ENCODE data around the gene SLC37A2.
"Not testable (repeated sequence)": the region's sequence is repeated elsewhere in the genome, so short reads cannot be mapped to it uniquely, and the experiment has no call there.

SLC37A2 gene

DNA sequence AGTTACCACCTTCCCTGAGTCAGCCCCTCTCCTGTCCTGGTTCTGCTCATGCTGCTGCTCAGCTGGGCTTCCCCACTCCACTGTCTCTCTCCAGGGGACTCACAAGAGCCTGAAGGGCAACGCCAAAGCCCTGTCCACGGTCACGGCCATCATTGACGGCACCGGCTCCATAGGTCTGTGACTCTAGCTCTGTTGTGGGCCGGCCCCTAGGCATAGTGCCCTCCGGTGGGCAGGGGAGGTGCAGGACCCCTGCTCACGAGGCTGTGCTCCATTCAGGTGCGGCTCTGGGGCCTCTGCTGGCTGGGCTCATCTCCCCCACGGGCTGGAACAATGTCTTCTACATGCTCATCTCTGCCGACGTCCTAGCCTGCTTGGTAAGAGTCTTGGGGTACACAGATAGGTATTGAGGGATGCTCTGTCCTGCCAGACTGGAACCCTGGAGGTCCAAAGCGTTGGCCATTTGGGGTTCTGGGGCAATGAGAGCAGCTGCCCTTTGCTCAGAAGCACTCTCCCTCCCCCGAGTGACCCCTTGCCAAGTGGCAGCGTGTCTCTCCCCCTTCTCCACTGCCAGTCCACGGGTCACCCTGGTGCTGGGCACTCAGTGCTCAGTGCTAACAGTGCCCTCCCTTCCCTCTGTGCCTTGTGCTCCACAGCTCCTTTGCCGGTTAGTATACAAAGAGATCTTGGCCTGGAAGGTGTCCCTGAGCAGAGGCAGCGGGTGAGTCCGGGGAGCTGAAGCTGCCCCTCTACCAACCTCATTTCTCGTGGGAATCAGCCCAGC is 22.4 kb downstream of the SLC37A2 start:
- DNase-seq: no peak

DNA sequence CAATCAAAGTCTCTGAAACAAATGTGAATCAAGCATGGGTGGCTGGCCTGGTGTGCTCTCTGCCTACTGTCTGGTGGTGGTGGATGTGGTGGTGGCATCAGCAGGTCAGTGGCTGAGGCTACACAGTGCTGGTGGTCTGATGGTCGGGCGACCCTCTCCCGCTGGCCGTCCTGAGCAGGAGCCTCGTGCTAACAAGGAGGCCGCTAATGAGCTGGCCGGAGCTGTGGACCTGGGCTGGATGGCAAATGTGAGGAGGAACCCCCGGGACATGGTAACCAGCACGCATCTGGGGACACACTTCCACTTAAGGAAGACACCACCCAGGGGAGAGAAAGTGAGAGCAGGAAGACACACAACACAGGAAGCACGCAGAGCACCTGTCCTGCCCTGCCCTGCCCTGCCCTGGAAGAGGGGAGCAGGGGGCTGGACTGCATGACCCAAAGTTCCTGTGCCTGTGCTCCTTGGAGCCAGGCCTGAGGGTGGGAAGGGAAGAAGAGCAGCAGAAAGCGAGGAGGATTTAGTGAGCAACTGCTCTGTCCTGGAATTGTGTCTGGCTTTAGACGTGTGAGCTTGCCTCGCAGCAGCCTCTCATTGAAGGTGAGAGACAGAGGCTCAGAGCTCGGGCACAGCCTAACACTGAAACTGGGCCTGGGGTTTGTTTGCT is 23.7 kb downstream of the SLC37A2 start:
- no peak for DNase-seq

DNA sequence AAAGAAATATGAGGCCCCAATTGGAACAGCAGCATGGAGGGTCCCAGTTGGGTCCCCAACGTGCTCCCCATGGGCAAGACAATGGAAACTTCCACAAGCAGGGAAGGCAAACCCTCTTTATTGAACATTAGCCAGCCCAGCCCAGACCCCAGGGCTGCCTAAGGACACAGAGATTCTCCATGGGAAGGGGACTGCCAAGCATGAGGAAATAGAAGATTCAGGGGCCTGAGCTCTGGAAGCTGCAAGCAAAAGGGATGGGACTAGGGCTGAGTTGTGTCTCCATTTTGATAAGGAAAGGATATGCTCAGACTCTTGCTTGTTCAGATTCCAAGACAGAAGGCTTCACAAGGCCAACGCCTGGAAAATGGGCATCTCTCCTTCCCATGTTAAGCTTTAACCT is 25.0 kb downstream of the SLC37A2 start:
- DNase-seq: no peak

DNA sequence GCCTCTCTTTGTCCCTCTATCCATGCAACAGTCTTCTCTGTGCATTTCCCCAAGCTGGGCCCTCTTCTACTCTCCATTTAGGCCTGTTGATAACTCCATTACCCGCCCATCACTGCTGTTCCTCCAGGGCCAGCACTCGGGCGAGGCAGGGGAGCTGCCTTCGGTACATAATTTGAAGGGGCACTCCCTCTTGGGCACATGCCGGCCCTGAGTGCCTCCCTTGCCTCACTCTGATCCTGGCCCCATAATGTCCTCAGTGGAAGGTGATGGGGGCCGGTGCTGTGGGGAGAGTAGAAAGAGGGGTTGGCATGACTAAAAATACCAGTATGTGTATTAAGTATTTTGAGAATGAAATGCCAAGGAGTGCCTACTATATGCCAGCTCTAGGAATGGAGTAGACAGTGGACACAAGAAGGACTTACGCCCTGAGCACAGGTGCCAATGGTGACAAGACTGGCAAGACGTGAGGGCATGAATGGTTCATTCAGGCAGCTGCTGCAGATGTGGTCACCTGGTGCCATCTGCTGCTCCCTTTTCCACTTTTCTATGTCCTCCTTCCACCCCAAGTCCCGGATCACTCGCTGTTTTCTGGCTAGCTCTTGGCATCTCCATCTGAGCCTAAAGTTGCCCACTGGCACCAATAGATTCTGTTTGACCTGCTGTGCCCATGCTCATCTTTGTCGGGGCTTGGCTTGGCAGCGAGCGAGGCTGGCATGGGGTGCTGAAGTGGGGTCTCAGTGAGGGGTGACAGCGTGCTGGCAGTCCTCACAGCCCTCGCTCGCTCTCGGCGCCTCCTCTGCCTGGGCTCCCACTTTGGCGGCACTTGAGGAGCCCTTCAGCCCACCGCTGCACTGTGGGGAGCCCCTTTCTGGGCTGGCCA is 25.7 kb downstream of the SLC37A2 start:
- DNase-seq: no peak

DNA sequence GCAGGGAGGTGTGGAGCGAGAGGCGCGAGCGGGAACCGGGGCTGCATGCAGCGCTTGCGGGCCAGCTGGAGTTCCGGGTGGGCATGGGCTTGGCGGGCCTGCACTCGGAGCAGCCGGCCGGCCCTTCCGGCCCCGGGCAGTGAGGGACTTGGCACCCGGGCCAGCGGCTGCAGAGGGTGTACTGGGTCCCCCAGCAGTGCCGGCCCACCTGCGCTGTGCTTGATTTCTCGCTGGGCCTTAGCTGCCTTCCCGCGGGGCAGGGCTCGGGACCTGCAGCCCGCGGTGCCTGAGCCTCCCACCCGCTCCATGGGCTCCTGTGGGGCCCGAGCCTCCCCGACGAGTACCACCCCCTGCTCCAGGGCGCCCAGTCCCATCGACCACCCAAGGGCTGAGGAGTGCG is 26.4 kb downstream of the SLC37A2 start:
- not testable (repeated sequence) for DNase-seq

DNA sequence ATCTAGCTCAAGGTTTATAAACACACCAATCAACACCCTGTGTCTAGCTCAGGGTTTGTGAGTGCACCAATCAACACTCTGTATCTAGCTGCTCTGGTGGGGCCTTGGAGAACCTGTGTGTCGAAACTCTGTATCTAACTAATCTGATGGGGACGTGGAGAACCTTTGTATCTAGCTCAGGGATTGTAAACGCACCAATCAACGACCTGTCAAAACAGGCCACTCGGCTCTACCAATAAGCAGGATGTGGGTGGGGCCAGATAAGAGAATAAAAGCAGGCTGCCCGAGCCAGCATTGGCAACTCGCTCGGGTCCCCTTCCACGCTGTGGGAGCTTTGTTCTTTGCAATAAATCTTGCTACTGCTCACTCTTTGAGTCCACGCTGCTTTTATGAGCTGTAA is 27.0 kb downstream of the SLC37A2 start:
- not testable (repeated sequence) for DNase-seq

DNA sequence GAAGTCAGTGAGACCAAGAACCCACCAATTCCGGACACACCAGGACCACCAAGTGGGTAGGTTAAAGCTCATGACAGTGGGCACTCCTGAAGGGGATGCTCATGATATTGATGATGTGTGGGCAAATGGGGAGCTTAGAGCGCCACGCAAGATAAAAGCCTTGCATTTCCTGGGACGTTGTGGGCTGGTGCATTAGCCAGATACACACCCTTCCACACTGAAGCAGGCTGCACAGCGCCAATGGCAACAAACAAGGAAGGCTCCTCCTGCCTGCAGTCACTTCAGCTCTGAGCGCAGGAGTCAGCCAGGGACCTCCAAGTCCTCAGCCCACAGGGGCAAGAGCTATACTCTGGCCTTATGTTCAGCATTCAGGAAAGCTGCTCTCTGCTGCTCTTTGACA is 27.7 kb downstream of the SLC37A2 start:
- DNase-seq: no peak

DNA sequence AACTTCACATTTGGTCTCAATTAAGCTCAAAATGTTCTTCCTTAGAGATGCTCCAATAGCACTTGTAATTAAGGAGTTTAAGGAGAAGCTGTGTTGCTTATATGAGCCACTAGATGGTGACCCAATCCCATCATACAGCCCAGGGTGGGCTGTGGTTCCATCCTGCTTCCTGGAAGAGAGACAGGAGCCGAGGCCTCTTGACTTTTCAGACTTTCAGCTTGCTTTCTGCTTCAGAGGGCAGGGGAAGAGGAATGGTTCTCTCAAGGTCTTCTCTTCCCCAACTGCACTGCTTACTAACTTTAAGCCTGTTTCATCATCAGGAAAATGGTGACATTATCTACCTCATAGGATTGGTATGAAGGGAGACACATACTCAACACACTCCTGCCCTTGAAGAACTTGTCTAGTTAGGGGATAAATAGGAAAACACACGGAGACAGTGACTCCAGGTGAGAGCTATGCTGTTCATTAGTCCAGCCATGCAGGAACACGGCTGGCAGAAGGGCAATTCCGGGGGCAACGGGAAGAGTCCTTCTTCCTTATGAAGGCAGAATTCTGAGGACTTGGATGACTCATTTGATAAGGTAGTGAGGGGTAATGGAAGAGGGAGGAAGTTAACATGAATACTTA is 28.3 kb downstream of the SLC37A2 start:
- peak; percentile 67 for DNase-seq

DNA sequence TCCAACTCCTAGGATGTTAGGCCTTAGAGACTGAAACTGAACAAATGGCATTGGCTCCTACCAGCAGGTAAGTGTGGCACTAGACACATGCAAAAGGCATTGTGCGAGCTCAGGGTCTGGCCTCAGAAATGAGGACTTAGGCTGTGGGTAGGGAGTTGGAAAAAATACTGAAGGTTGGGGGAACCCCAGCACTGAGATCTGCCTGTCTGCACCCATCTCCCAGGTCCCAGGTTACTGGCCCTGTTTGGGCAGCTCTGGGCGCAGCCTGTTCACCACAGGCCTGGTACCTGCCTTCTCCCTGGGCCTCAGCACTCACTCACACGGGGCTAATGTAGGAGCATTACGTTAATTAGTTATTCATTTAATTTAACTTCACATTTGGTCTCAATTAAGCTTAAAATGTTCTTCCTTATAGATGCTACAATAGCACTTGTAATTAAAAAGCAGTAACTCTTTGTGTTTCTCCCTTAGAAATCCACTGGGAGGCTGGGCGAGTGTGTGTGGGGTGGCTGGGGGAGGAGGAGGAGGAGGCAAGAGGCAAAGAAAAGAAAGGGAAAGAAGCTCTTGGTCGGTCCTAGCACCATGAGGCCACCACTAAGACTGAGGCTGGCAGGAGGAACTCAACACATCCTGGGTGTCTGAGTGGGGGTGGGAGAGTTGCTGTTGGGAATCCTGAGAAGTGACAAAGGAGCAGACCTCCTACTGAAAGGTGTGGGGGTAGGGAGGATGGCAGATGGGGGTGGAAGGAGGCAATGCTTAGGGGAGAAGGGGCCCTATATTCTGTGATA is 29.0 kb downstream of the SLC37A2 start:
- no peak for DNase-seq

DNA sequence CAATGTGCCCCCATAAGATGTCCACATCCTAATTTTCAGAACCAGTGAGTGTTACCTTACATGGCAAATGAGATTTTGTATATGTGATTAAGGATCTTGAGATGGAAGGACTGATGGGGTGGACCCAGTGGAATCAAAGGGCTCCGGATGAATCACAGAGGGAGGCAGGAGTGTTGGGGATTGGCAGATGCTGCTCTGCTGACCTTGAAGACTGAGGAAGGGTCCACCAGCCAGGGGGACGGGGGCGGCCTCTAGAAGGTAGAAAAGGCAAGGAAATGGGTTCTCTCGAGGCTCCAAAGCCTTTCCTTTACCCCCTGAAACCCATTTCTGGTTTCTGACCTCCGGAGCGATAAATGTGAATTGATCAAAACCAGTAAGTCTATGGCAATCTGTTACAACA is 29.6 kb downstream of the SLC37A2 start:
- DNase-seq: no peak

DNA sequence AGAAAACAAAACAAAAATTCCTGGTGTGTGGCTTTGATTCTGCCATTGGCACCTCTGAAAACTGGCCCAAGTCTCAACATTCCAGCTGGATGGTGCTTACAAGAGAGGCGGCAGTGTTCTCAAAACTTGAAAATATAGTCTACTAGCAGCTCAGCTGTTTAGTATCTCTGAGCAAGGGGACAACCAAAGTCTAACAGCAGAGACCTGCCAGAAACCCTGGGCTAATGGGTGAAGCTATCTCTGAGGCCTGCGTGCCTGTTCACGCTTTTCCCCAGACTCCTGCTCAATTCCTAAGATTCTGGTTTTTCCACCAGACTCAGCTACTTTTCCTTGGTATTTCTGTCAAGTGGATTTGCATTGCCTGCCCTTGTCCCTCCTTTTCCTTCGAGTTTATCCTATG is 30.4 kb downstream of the SLC37A2 start:
- no peak for DNase-seq

DNA sequence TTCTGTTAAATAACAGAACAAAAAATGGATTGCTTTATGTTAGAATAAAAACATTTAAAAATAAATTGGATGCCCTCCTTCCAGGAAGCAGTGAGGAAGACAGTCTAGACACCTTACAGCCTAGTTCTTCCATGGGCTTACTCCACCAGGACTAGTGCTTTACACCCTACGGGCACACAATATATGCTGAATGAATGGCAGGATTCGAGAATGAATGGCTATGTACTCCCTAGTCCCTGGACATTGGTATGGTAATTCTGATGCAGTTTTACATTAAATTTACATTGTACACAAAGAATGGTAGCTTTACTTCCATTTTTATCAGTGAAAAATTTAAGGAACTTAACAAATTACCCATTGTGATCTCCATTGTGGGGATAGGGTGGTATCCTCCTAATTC is 31.6 kb downstream of the SLC37A2 start:
- no peak for DNase-seq

DNA sequence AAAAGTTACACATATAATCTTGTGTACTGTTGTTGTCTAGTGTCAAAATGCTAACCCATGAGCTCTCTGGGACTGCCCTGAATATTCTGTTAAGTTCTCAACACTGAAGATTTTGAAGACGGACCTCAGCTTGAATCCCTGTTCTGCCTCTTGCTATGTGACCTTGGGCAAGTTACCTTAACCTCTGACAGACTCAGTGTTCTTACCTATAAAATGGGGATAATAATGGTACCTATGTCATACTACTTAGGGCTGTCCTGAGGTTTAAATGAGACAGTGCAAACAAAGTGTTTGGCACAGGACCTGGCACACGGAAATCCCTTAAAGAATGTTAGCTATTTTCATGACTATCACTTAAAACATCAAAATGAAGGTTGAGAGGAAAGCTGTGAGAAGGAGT is 37.0 kb downstream of the SLC37A2 start:
- no peak for DNase-seq

DNA sequence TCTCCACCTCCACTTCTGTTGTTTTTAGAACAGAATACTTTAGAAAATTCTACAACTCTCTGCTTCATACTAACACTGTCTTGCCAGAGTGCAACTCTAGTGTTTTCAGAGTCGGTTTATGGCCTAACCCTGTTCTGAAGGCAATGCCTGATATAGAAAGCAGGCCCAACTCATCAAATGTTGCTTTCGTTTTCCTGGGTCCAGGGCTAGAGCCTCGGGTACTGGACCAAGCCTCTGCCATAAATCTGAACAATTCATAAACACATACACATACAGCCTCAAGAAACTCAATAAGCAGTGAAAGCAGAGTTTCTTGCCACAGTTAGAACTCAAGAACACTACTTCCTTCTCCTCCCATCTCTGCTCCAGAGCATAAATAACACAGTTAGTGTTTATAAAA is 38.5 kb downstream of the SLC37A2 start:
- no peak for DNase-seq

DNA sequence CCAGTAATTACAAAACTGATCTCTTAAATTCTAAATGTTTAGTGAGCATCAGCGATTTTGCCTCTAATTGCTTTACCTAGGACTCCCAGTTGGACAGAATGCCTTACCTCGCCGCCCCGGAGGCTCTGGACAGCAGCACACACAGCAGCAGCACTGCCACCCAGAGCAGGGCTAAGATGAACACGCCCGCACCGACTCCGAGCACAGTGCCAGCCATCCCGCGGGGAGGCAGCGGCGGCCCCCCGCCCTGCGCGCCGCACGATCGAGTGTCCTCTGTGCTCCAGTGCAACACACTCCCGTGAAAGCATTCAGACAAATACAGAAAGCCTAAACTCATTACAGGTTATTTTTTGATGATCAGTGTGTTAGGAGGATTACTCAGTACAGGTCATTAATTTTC is 38.9 kb downstream of the SLC37A2 start:
- DNase-seq: no peak

DNA sequence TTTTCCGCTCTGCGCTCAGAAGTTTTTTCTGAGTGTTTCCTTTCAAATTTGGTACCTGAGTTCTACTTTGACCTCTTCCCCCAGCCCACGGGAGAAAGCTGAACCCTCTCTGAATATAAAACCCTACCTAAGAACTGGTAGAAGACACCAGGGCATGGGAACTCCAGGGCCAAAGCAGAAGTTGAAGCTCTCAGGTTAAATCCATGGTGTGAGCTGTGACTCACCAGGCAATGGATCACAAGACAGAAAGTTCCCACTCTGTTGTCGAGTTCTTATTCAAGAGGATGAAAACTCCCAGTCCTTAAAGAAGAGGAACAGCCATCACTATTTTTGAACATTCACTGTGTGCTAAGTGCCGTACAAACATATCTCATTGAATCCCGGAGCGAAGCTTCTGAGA is 39.4 kb downstream of the SLC37A2 start:
- DNase-seq: no peak

DNA sequence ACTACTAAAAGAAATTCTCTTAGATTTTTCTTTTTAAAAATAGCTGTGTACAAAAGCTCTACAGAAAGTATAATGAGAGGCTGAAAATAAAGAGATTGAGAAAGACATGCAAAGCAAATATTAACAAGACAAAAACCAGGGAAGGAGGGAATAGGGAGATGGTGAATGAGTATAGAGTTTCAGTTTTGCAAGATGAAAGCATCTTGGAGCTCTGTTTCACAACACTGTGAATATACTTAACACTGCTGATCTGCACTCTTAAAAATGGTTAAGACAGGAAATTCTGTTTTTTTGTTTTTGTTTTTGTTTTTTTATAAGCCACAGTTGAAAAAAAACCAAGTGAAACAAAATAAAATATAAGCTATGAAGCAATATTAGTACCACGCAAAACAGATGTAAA is 42.8 kb downstream of the SLC37A2 start:
- no peak for DNase-seq

DNA sequence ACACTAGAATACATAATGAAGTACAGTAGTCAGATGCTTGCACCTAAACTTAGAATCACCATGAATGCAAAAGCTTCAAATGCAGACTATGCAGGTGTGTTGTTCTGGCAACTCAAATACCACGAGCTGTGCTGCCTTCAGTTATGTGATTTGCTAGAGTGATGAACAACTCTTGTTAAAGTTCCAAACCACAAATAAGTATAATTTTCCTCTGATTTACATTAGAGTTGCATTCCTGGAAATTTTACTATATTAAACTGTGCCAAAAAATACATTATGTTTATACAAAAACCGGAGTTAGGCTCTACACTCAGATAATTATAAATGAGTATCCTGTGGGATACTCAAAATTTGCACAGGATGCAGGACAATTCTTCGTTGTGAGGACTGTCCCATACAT is 45.4 kb downstream of the SLC37A2 start:
- no peak for DNase-seq

DNA sequence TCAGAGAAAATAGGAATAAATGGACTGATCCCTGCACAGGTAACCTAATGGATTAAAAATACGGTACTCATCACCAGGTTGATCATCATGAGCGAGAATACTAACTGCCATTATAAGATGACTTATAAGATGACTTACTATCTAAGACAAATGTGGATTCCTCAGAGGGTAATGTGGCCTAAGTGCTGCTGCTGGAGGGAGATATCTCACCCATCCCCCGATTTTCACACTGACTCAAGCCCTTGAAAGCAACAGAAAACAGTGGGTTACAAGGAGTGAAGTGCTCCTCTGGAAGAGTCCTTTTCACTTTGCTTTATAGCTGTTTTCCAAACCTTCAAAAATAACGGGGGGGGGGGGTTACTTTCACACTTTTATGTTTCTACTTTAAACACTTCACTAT is 47.4 kb downstream of the SLC37A2 start:
- peak; percentile 24 for DNase-seq

DNA sequence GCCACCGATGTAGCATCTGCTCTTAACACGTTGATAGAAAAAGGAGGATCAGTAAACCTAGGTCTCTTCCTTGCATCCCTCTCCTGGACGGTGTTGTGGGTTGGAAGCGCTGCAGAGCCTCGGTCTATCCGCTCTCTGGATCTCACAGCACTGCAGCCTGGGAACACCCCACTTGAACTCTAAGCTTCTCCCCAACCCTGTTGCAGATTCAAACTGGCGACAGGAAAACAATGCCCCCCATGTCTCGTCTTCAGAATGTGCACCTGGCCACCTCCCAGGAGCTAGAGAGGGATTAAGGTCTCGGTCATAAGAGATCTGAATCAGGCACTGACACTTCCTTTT is 47.9 kb downstream of the SLC37A2 start:
- peak; percentile 25 for DNase-seq

DNA sequence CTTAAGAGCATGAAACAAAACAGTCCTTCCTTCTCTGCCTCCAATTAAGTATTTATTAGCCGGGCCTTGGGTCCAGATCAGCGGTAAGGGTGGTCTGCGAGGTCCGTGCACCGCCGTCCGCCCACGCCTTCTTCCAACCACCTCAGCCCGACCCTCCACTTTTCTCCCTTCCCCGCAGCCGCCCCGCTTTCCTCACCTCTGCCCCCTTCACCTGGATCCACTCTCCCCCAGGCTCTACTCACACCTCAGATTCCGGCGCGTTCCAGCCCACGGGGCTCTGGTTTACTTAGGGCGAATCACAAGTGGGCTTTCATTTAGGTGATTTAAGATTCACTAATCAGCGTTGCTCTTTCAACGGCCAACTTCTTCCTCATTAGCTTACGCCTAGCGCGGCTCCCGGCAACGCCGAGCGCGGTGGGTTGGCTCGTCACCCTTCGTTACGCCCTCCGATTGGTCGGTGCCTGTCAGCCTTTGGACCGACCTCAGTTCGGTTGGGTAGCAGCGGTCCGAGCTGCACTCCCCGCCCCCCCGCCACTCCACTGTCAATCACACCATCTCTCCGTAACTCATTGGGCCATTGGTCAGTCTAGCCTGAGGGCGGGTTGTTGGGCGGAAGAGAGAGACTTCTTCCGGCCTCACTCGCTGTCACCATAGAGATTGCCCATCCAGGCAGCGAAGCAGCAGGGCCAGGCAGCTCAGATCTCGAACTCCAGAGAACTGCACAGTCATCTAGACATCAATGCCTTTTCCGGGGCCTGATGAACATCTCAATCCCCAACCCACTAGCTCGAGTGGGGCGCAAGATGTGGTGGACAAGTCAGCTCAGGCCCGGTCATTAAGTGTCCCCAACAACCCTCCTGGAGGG is 48.5 kb downstream of the SLC37A2 start, which contains the start of gene TMEM218:
Gene TMEM218 (minus strand): TSS at position 284 of the 865 bp plus-strand sequence. CDS start 9,385 bp downstream, outside the sequence.
- peak; percentile 99 for DNase-seq
